Measurements from ENCODE around the gene PCBP3. TPM values are rescaled to one million over a fixed set of nuclear protein-coding genes. Genes with fewer than 3 reads are reported as not detected.

Gene PCBP3
- total RNA-seq, 1 experiment from 2014 or later = not detected

DNA sequence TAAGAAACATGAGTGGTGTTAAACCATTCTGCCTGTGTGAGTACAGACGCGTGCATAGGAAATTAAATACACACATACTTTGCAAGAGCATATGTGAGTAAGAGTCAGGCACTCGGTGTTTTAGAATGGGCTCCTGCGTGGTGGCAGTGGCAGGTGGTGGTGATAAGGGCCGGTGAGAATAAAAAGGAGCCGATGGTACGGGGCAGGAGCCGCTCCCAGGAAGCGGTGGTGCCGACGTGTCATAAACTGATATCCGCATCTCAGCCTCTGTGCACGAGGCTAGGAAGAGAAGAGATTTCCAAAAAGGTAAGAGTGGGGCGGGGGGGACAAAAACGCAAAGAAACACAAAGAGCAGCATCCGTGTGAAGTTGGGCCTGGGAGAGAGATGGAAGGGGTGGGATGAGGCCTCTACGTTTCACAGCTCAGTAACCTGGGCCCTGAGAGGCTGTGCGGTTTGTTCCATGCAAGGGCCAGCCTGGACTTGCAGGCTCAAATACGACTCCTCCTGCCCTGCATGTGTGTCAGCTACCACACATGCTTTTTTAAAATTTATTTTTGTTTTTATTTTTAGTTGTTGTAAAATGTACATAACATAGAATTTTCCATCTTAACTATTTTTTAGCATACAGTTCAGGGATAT lies 210.3 kb downstream of the PCBP3 start:
- no TSS peak for BruUV-seq (replicated peaks)
- H3K4me3 ChIP-seq = no peak overlapping the region
- CTCF ChIA-PET = no interaction called here
- no peak for DNase-seq
- POLR2A ChIA-PET (ENCODE audit: unreplicated experiment) = no interaction called here
- H4K20me1 ChIP-seq (ENCODE audit: insufficient read depth) = no peaks in the 10 kb centered on the region
- no peaks in the 10 kb centered on the region for H3K9me2 ChIP-seq (ENCODE audit: insufficient read depth)
- H3K36me3 ChIP-seq (ENCODE audit: low read depth) = no peaks in the 10 kb centered on the region
- no peak overlapping the region for H3K4me2 ChIP-seq
- no peaks in the 10 kb centered on the region for H3K9me3 ChIP-seq (ENCODE audit: insufficient read depth, low read depth)
- H2AFZ ChIP-seq = no peak overlapping the region
- intact Hi-C loops (cut with micrococcal nuclease; ENCODE audit: unreplicated experiment) = no loop called here
- H3K27me3 ChIP-seq (ENCODE audit: insufficient read depth, low read depth) = peaks cover 9% of the 10 kb centered on the region
- no peaks in the 10 kb centered on the region for H3F3A ChIP-seq (ENCODE audit: insufficient read depth, low read depth)
- no peaks in the 10 kb centered on the region for H3K4me1 ChIP-seq (replicated peaks; ENCODE audit: insufficient read depth)
- no peak for TF ChIP-seq EZH2 (IDR thresholded peaks at IDR 0.05; ENCODE audit: low read depth)
- TF ChIP-seq, protein P1, sequence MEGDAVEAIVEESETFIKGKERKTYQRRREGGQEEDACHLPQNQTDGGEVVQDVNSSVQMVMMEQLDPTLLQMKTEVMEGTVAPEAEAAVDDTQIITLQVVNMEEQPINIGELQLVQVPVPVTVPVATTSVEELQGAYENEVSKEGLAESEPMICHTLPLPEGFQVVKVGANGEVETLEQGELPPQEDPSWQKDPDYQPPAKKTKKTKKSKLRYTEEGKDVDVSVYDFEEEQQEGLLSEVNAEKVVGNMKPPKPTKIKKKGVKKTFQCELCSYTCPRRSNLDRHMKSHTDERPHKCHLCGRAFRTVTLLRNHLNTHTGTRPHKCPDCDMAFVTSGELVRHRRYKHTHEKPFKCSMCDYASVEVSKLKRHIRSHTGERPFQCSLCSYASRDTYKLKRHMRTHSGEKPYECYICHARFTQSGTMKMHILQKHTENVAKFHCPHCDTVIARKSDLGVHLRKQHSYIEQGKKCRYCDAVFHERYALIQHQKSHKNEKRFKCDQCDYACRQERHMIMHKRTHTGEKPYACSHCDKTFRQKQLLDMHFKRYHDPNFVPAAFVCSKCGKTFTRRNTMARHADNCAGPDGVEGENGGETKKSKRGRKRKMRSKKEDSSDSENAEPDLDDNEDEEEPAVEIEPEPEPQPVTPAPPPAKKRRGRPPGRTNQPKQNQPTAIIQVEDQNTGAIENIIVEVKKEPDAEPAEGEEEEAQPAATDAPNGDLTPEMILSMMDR (conservative IDR thresholded peaks at IDR 0.05) = no peak
- H3K79me2 ChIP-seq (ENCODE audit: low read depth) = no peaks in the 10 kb centered on the region
- H3K27ac ChIP-seq = no peak overlapping the region

DNA sequence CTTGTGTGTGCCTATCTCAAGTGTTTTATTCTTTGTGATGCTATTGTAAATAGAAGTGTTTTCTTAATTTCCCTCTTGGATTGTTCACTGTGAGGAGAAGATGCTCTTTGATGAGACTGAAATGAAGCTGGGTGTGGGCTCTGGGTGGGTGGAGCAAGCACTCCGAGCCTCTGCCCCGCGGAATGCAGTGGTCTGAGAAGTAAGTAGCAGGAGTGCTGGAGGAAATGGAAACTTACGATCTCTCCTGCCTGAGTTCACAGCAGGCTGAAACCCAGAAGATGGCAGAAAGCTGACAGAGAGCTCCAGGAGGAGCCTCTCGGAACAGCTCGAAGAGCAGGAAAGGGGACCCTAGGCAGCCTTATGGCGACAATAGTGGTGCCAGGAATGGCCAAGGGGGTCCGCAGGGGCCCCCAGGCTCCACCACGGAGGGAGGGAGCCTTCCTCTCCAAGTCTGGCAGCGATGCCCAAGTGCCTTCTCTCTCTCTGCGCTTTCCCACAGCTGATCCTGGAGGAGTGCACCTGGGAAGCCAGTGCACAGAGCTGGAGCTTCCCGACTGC lies 211.2 kb downstream of the PCBP3 start:
- Histone ChIP-seq H3K27me3 (ENCODE audit: insufficient read depth, low read depth) (peaks cover 9% of the 10 kb centered on the region), H3K36me3 (ENCODE audit: low read depth) (no peaks in the 10 kb centered on the region), H3K27ac (no peak overlapping the region), H4K20me1 (ENCODE audit: insufficient read depth) (no peaks in the 10 kb centered on the region), H3K79me2 (ENCODE audit: low read depth) (no peaks in the 10 kb centered on the region), H3K4me2 (no peak overlapping the region), H2AFZ (no peak overlapping the region), H3F3A (ENCODE audit: insufficient read depth, low read depth) (no peaks in the 10 kb centered on the region), H3K4me1 (replicated peaks; ENCODE audit: insufficient read depth) (no peaks in the 10 kb centered on the region), H3K9me3 (ENCODE audit: insufficient read depth, low read depth) (no peaks in the 10 kb centered on the region), H3K4me3 (no peak overlapping the region), H3K9me2 (ENCODE audit: insufficient read depth) (no peaks in the 10 kb centered on the region)
- ChIA-PET POLR2A (ENCODE audit: unreplicated experiment) (no interaction called here), CTCF (no interaction called here)
- TF ChIP-seq EZH2 (IDR thresholded peaks at IDR 0.05; ENCODE audit: low read depth) = no peak
- BruUV-seq (replicated peaks) = no TSS peak
- intact Hi-C loops (cut with micrococcal nuclease; ENCODE audit: unreplicated experiment) = no loop called here
- DNase-seq = no peak

DNA sequence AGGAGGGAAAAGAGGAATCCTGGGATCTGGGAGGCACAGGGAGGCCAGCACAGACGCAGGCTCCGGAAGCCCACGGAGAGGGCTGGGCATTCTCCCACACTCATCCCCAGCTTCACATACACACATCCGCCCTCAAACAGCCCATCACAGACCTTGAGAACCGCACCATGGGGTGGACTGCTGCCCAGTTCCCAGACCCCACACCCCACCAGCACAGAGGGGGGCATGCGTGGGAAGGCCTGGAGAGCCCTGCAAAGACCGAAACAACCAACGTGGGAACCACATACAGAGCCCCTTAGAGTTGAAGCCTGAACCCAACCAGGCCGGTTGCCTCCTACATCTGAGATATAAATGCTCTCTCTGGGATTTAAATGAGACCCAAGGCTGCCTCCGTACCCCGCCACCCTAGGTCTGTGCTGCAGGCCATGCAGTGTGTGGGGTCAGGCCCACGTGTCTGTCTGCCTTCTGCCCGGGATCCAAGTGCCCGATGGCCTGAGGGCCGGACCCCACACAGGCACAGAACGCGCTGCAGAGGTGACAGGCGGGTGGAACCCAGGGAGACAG lies 211.8 kb downstream of the PCBP3 start:
- Histone ChIP-seq H3K4me1 (replicated peaks; ENCODE audit: insufficient read depth) (no peaks in the 10 kb centered on the region), H3K36me3 (ENCODE audit: low read depth) (no peaks in the 10 kb centered on the region), H3F3A (ENCODE audit: insufficient read depth, low read depth) (no peaks in the 10 kb centered on the region), H4K20me1 (ENCODE audit: insufficient read depth) (no peaks in the 10 kb centered on the region), H3K4me3 (no peak overlapping the region), H3K9me2 (ENCODE audit: insufficient read depth) (no peaks in the 10 kb centered on the region), H3K9me3 (ENCODE audit: insufficient read depth, low read depth) (no peaks in the 10 kb centered on the region), H3K79me2 (ENCODE audit: low read depth) (no peaks in the 10 kb centered on the region), H3K27ac (no peak overlapping the region), H3K27me3 (ENCODE audit: insufficient read depth, low read depth) (peaks cover 9% of the 10 kb centered on the region), H2AFZ (no peak overlapping the region), H3K4me2 (no peak overlapping the region)
- intact Hi-C loops (cut with micrococcal nuclease; ENCODE audit: unreplicated experiment) = no loop called here
- ChIA-PET CTCF (no interaction called here), POLR2A (ENCODE audit: unreplicated experiment) (no interaction called here)
- TF ChIP-seq, protein P1 (conservative IDR thresholded peaks at IDR 0.05) = no peak
- no peak for TF ChIP-seq EZH2 (IDR thresholded peaks at IDR 0.05; ENCODE audit: low read depth)
- no peak for DNase-seq
- no TSS peak for BruUV-seq (replicated peaks)
